Measurements from ENCODE around the gene ANAPC16.

ANAPC16 gene

DNA sequence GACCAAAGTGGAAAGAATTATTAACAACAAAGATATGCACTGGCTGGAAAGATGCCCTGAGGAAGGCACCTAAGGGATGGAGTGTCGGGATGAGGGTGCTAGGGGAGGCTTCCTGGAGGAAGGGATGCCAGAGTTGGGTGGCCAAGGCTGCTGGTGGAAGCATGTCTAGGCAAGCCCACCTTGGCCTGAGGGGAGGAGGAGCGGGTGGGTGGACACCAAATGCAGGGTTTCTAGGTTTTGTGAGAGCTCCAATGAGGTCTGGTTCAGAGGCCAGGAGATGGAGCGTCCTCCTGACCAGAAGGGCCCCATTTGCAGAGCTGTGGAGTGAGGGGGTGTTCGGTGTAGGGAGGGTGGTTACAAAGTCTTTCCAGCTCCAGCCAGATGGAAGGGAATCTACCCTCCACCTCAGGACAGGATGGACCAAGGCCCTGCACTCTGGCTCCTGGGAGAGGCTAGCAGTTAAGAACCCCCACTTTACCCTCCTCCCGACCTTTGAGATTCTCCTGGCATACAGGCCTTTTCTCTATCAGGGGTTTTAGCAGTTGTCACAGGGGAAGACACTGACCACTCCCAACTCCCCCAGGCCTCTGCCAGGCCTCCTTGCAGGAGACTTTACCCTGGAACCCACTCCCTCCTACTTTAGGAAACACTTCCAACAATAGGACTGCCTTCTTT lies 54.9 kb downstream of the ANAPC16 start:
- Histone ChIP-seq H3K36me3 (ENCODE audit: control insufficient read depth in 1 of 2, insufficient read depth in 2 of 2, low read length in 2 of 2) (peaks cover 9 to 11% of the 10 kb centered on the region in 2 donors), H3K9ac (ENCODE audit: low read depth in 1 of 2, low read length in 2 of 2) (no peak overlapping the region), H3K4me1 (ENCODE audit: control insufficient read depth in 1 of 2, insufficient read depth in 2 of 2, low read length in 2 of 2) (peaks cover 18 to 22% of the 10 kb centered on the region in 2 donors), H3K27ac (ENCODE audit: low read depth, low read length) (no peak overlapping the region), H3K27me3 (ENCODE audit: control insufficient read depth in 1 of 2, insufficient read depth in 2 of 2, low read length in 2 of 2) (no peaks in the 10 kb centered on the region), H3K9me3 (ENCODE audit: control insufficient read depth in 1 of 2, low read length in 2 of 2) (no peaks in the 10 kb centered on the region), H3K4me3 (ENCODE audit: low read depth in 1 of 2, low read length in 2 of 2) (no peak overlapping the region)

DNA sequence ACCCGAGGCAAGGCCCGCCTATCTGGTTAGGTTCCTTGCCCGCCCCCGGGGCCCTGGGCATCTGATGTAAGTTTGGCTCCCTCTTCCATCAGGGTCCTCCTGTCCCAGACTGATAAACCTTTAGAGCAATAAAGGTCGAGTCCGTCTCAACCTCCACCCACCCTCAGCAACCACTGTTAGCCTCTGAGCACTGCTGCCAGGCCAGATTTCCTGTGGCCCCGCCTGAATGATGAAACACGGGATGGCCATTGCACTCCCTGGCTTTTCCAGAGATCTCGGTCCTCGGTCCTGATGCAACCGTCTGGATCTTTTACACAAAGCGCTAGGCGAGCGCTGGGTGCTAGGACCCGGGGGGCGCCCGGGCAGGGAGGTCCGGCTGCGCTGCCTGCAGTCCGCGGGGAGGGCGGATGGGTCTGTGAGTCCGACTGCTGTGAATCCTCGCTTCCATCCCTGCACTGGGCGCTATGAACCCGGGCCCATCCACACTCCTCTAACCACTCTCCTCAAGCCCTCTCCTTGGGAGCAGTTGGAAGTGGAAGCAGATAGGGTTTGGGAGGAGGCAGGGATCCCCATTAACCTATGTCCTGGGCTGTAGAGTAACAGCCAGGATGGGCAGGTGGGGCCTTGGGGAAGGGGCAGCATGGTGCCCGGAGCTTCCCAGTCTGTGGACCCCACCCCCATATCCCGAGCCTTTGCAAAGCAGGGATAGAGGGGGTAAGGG lies 57.0 kb downstream of the ANAPC16 start:
- Histone ChIP-seq H3K36me3 (ENCODE audit: control insufficient read depth in 1 of 2, insufficient read depth in 2 of 2, low read length in 2 of 2) (peaks cover 11% of the 10 kb centered on the region in 2 donors), H3K27me3 (ENCODE audit: control insufficient read depth in 1 of 2, insufficient read depth in 2 of 2, low read length in 2 of 2) (no peaks in the 10 kb centered on the region), H3K4me1 (ENCODE audit: control insufficient read depth in 1 of 2, insufficient read depth in 2 of 2, low read length in 2 of 2) (peaks cover 39 to 40% of the 10 kb centered on the region in 2 donors), H3K27ac (ENCODE audit: low read depth, low read length) (peak overlapping the region; percentile 96), H3K9ac (ENCODE audit: low read depth in 1 of 2, low read length in 2 of 2) (peak overlapping the region; percentile 94 to 98), H3K4me3 (ENCODE audit: low read depth in 1 of 2, low read length in 2 of 2) (peak overlapping the region; percentile 96 to 98), H3K9me3 (ENCODE audit: control insufficient read depth in 1 of 2, low read length in 2 of 2) (no peaks in the 10 kb centered on the region)

DNA sequence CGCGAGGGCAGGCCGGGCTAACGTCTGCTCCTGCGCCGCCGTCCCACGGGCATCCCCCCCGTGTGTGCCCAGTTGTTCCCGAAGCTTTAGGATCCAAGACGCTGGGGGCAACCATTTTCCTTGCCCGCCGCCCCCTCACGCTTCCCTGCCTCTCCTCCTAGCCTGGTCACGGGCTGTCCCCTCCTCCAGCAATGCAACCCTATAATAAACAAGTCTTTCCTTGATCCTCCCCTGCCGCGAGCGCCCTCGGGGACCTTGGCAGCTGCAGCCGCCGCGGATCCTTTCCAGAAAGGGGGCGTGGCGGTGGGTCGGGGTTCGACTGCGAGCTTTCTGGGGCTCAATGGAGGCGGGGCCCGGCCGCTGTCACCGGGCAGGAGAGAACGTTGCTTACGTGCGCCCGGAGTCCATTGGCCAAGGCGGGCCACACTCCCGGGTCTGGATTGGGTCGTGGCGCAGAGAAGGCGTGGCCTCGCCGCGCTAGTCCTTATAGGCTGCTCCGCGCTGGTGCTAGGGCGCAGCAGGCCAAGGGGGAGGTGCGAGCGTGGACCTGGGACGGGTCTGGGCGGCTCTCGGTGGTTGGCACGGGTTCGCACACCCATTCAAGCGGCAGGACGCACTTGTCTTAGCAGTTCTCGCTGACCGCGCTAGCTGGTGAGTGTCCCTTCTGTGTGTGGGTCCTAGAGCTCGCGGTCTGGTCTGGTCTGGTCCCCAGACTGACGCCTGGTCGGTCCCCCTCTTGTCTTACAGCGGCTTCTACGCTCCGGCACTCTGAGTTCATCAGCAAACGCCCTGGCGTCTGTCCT lies 57.8 kb downstream of the ANAPC16 start, which contains the start of gene DDIT4:
Gene DDIT4 (plus strand): TSS at position 515 of the 803 bp plus-strand sequence. CDS start 293 bp downstream, outside the sequence.
- Histone ChIP-seq H3K9ac (ENCODE audit: low read depth in 1 of 2, low read length in 2 of 2) (peak within 1 kb of the TSS; percentile 99), H3K27me3 (ENCODE audit: control insufficient read depth in 1 of 2, insufficient read depth in 2 of 2, low read length in 2 of 2) (no peaks in the 10 kb centered on the region), H3K27ac (ENCODE audit: low read depth, low read length) (peak within 1 kb of the TSS; percentile 96), H3K4me1 (ENCODE audit: control insufficient read depth in 1 of 2, insufficient read depth in 2 of 2, low read length in 2 of 2) (peaks cover 46% of the 10 kb centered on the region in 2 donors), H3K36me3 (ENCODE audit: control insufficient read depth in 1 of 2, insufficient read depth in 2 of 2, low read length in 2 of 2) (peaks cover 11% of the 10 kb centered on the region in 2 donors), H3K9me3 (ENCODE audit: control insufficient read depth in 1 of 2, low read length in 2 of 2) (no peaks in the 10 kb centered on the region), H3K4me3 (ENCODE audit: low read depth in 1 of 2, low read length in 2 of 2) (peak within 1 kb of the TSS; percentile 96 to 98)

DNA sequence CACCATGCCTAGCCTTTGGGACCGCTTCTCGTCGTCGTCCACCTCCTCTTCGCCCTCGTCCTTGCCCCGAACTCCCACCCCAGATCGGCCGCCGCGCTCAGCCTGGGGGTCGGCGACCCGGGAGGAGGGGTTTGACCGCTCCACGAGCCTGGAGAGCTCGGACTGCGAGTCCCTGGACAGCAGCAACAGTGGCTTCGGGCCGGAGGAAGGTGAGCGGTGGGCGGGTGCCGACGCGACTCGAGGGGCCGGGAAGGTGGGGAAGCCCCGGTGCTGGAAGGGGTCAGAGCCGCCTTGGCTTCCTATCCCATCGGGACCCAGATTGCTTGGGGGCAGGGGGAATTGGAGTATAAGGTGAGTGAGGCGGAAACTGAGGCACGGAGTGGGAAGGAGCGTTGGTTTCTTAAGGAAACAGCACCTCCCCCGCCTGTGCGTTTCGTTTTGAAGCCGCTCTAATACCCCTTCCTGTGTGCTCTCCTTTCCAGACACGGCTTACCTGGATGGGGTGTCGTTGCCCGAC lies 58.5 kb downstream of the ANAPC16 start:
- H3K36me3 ChIP-seq (ENCODE audit: control insufficient read depth in 1 of 2, insufficient read depth in 2 of 2, low read length in 2 of 2) = peaks cover 11% of the 10 kb centered on the region in 2 donors
- H3K4me1 ChIP-seq (ENCODE audit: control insufficient read depth in 1 of 2, insufficient read depth in 2 of 2, low read length in 2 of 2) = peaks cover 46% of the 10 kb centered on the region in 2 donors
- H3K27ac ChIP-seq (ENCODE audit: low read depth, low read length) = peak overlapping the region; percentile 96
- H3K9ac ChIP-seq (ENCODE audit: low read depth in 1 of 2, low read length in 2 of 2) = peak overlapping the region; percentile 99
- no peaks in the 10 kb centered on the region for H3K9me3 ChIP-seq (ENCODE audit: control insufficient read depth in 1 of 2, low read length in 2 of 2)
- peak overlapping the region; percentile 96 to 98 for H3K4me3 ChIP-seq (ENCODE audit: low read depth in 1 of 2, low read length in 2 of 2)
- no peaks in the 10 kb centered on the region for H3K27me3 ChIP-seq (ENCODE audit: control insufficient read depth in 1 of 2, insufficient read depth in 2 of 2, low read length in 2 of 2)

DNA sequence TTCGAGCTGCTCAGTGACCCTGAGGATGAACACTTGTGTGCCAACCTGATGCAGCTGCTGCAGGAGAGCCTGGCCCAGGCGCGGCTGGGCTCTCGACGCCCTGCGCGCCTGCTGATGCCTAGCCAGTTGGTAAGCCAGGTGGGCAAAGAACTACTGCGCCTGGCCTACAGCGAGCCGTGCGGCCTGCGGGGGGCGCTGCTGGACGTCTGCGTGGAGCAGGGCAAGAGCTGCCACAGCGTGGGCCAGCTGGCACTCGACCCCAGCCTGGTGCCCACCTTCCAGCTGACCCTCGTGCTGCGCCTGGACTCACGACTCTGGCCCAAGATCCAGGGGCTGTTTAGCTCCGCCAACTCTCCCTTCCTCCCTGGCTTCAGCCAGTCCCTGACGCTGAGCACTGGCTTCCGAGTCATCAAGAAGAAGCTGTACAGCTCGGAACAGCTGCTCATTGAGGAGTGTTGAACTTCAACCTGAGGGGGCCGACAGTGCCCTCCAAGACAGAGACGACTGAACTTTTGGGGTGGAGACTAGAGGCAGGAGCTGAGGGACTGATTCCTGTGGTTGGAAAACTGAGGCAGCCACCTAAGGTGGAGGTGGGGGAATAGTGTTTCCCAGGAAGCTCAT lies 59.0 kb downstream of the ANAPC16 start:
- H3K27ac ChIP-seq (ENCODE audit: low read depth, low read length) = peak overlapping the region; percentile 96
- H3K4me3 ChIP-seq (ENCODE audit: low read depth in 1 of 2, low read length in 2 of 2) = peak overlapping the region; percentile 96 to 98
- H3K9me3 ChIP-seq (ENCODE audit: control insufficient read depth in 1 of 2, low read length in 2 of 2) = no peaks in the 10 kb centered on the region
- peak overlapping the region; percentile 99 for H3K9ac ChIP-seq (ENCODE audit: low read depth in 1 of 2, low read length in 2 of 2)
- H3K4me1 ChIP-seq (ENCODE audit: control insufficient read depth in 1 of 2, insufficient read depth in 2 of 2, low read length in 2 of 2) = peaks cover 46% of the 10 kb centered on the region in 2 donors
- no peaks in the 10 kb centered on the region for H3K27me3 ChIP-seq (ENCODE audit: control insufficient read depth in 1 of 2, insufficient read depth in 2 of 2, low read length in 2 of 2)
- H3K36me3 ChIP-seq (ENCODE audit: control insufficient read depth in 1 of 2, insufficient read depth in 2 of 2, low read length in 2 of 2) = peaks cover 11% of the 10 kb centered on the region in 2 donors

DNA sequence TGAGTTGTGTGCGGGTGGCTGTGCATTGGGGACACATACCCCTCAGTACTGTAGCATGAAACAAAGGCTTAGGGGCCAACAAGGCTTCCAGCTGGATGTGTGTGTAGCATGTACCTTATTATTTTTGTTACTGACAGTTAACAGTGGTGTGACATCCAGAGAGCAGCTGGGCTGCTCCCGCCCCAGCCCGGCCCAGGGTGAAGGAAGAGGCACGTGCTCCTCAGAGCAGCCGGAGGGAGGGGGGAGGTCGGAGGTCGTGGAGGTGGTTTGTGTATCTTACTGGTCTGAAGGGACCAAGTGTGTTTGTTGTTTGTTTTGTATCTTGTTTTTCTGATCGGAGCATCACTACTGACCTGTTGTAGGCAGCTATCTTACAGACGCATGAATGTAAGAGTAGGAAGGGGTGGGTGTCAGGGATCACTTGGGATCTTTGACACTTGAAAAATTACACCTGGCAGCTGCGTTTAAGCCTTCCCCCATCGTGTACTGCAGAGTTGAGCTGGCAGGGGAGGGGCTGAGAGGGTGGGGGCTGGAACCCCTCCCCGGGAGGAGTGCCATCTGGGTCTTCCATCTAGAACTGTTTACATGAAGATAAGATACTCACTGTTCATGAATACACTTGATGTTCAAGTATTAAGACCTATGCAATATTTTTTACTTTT lies 59.7 kb downstream of the ANAPC16 start:
- peaks cover 46% of the 10 kb centered on the region in 2 donors for H3K4me1 ChIP-seq (ENCODE audit: control insufficient read depth in 1 of 2, insufficient read depth in 2 of 2, low read length in 2 of 2)
- no peaks in the 10 kb centered on the region for H3K27me3 ChIP-seq (ENCODE audit: control insufficient read depth in 1 of 2, insufficient read depth in 2 of 2, low read length in 2 of 2)

DNA sequence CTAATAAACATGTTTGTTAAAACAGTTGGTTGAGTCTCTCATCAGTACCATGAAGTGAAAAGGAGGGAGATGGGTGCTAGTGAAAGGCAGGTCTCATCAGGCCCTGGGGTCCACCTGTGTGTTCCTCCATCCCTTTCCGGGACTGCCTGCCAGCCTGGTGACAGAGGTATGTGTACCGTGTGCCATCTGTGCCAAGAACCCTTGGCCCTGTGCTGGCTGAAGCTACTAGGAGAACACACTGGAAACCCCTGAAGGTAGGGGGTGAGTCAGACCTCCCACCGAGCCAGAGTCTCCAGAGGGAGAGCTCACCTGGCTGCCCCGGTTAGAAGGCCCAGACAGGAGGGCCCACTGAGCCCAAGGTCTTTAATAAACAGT lies 60.2 kb downstream of the ANAPC16 start:
- Histone ChIP-seq H3K4me3 (ENCODE audit: low read depth in 1 of 2, low read length in 2 of 2) (peak overlapping the region; percentile 96 to 98), H3K9ac (ENCODE audit: low read depth in 1 of 2, low read length in 2 of 2) (peak overlapping the region; percentile 8 to 99)

More for the DNA sequence above, 59.7 kb downstream of the ANAPC16 start:
- peaks cover 11% of the 10 kb centered on the region in 2 donors for H3K36me3 ChIP-seq (ENCODE audit: control insufficient read depth in 1 of 2, insufficient read depth in 2 of 2, low read length in 2 of 2)
- peak overlapping the region; percentile 96 to 98 for H3K4me3 ChIP-seq (ENCODE audit: low read depth in 1 of 2, low read length in 2 of 2)
- peak overlapping the region; percentile 99 for H3K9ac ChIP-seq (ENCODE audit: low read depth in 1 of 2, low read length in 2 of 2)
- H3K9me3 ChIP-seq (ENCODE audit: control insufficient read depth in 1 of 2, low read length in 2 of 2) = no peaks in the 10 kb centered on the region
- peak overlapping the region; percentile 96 for H3K27ac ChIP-seq (ENCODE audit: low read depth, low read length)

DNA sequence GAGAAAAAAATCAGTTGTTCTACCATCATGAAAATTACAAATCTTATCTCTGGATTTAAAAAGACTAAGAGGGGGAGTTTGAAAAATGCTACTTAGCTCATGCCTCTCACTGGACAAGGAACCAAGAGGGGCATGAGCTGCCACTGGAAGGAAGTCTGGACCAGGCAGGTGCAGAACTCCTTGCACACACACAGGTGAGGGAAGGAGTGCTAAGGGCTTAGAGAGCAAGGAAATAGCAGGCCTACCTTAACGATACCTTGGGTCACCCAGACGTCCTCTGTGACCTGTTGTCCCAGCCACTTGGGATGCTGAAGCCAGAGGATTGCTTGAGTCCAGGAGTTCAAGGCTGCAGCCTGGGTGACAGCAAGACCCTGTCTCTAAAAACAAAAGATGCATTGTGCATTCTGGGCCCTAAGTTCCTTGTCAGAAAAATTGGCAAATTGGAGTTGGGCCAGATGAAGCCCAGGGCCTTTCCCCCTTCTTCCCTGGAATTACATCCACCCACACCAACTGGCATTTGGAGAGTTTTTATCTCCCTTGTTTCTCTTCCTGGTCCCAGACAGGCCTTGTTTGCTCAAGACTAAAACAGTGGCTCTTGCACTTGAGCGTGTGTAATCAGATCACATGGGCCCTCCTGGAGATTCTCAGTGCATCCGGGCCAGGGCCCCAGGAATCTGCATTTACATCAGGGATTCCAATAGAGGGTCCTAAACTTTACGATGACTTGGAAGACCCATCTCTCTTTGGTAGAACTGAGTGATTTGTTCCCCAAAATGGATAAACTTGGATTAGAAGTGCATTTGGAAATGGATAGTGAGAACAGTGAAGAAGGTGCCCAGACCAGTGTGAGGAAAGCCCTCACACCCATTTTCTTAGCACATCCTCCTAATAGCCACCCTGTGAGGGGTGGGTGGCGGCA lies 60.9 kb downstream of the ANAPC16 start:
- H3K9me3 ChIP-seq (ENCODE audit: control insufficient read depth in 1 of 2, low read length in 2 of 2) = no peaks in the 10 kb centered on the region
- no peaks in the 10 kb centered on the region for H3K27me3 ChIP-seq (ENCODE audit: control insufficient read depth in 1 of 2, insufficient read depth in 2 of 2, low read length in 2 of 2)
- H3K9ac ChIP-seq (ENCODE audit: low read depth in 1 of 2, low read length in 2 of 2) = peak overlapping the region; percentile 22 to 99
- H3K4me3 ChIP-seq (ENCODE audit: low read depth in 1 of 2, low read length in 2 of 2) = peak overlapping the region; percentile 96 to 98
- peaks cover 11% of the 10 kb centered on the region in 2 donors for H3K36me3 ChIP-seq (ENCODE audit: control insufficient read depth in 1 of 2, insufficient read depth in 2 of 2, low read length in 2 of 2)
- H3K27ac ChIP-seq (ENCODE audit: low read depth, low read length) = no peak overlapping the region
- peaks cover 46% of the 10 kb centered on the region in 2 donors for H3K4me1 ChIP-seq (ENCODE audit: control insufficient read depth in 1 of 2, insufficient read depth in 2 of 2, low read length in 2 of 2)

More for the DNA sequence above, 60.2 kb downstream of the ANAPC16 start:
- Histone ChIP-seq H3K4me1 (ENCODE audit: control insufficient read depth in 1 of 2, insufficient read depth in 2 of 2, low read length in 2 of 2) (peaks cover 46% of the 10 kb centered on the region in 2 donors), H3K27ac (ENCODE audit: low read depth, low read length) (peak overlapping the region; percentile 33), H3K27me3 (ENCODE audit: control insufficient read depth in 1 of 2, insufficient read depth in 2 of 2, low read length in 2 of 2) (no peaks in the 10 kb centered on the region), H3K9me3 (ENCODE audit: control insufficient read depth in 1 of 2, low read length in 2 of 2) (no peaks in the 10 kb centered on the region), H3K36me3 (ENCODE audit: control insufficient read depth in 1 of 2, insufficient read depth in 2 of 2, low read length in 2 of 2) (peaks cover 11% of the 10 kb centered on the region in 2 donors)

Measured in duodenal mucosa (tissue), 2 donors.